Measurements from ENCODE around the gene CDCA4.

GRCh38 chr14:104973385-104974145, 47.3 kb downstream of the CDCA4 start:
- no peak for TF ChIP-seq POLR2A (IDR thresholded peaks at IDR 0.05)
- TF ChIP-seq POLR2AphosphoS5 (IDR thresholded peaks at IDR 0.05) = peak; percentile 65
- TF ChIP-seq, protein P1, sequence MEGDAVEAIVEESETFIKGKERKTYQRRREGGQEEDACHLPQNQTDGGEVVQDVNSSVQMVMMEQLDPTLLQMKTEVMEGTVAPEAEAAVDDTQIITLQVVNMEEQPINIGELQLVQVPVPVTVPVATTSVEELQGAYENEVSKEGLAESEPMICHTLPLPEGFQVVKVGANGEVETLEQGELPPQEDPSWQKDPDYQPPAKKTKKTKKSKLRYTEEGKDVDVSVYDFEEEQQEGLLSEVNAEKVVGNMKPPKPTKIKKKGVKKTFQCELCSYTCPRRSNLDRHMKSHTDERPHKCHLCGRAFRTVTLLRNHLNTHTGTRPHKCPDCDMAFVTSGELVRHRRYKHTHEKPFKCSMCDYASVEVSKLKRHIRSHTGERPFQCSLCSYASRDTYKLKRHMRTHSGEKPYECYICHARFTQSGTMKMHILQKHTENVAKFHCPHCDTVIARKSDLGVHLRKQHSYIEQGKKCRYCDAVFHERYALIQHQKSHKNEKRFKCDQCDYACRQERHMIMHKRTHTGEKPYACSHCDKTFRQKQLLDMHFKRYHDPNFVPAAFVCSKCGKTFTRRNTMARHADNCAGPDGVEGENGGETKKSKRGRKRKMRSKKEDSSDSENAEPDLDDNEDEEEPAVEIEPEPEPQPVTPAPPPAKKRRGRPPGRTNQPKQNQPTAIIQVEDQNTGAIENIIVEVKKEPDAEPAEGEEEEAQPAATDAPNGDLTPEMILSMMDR (IDR thresholded peaks at IDR 0.05) = no peak
